GM04504 (cell line): ENCODE data around the gene TNRC6C.
A peak's percentile ranks its signal among the peaks of the same experiment; 100 is the strongest.

ENCODE experiments used
- DNase-seq: peaks from one replicate; pipeline ENCODE4 v3.0.0-alpha.2; 2012; ENCODE audit warnings: low read depth

The TNRC6C gene

DNA sequence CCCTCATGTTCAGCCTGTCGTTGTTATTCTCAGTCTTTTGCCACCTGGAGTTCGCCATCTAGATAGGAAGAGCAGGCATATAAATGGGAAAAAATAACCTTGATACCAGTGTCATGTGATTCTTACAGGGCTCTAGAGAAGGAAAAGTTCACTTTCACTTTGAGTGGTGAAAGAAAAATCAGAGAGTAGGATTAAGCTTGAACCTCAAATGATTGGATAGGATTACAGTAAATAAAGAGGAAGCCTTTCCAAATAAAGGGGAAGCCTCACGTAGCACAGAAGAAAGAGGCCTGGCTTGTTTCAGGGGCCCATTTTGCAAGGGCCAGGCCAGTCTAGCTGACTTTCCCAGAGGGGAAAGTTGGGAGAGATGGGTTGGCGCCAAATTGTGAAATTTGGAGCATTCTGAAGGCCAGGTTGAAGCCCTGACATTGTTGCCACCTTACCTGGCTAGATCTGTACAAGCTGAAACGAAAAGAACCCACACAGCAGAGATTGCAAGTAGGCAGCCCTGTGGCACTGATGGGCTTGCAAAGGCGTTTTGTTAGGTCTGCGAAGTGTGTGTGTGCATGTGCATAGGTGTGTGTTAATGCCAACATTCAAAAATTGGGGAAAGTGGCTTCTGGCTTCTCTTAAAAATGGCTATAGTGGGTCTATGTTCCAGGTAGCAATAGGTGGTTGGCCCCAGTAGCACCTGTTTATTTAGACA is 131.2 kb downstream of the TNRC6C start:
- DNase-seq = no peak

DNA sequence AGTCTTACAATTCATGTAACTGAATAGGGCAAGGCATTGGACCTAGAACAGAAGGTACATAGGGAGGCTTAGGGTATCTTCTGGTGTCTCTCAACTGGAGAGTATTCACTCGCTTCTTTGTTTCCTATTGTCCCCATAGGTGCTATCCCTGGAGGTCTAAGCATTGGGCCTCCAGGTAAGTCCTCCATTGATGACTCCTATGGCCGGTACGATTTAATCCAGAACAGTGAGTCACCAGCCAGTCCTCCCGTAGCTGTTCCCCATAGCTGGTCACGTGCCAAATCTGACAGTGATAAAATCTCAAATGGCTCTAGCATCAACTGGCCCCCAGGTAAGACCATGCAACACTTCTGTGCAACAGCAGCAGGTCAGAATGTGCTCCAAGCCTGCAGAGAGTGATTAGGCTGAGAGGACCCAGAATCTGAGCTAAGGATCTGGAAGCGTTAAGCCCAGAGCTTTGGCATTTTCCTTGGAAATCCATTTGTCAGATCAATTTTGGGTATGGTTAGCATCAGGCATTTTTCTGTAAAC is 134.4 kb downstream of the TNRC6C start:
- no peak for DNase-seq

DNA sequence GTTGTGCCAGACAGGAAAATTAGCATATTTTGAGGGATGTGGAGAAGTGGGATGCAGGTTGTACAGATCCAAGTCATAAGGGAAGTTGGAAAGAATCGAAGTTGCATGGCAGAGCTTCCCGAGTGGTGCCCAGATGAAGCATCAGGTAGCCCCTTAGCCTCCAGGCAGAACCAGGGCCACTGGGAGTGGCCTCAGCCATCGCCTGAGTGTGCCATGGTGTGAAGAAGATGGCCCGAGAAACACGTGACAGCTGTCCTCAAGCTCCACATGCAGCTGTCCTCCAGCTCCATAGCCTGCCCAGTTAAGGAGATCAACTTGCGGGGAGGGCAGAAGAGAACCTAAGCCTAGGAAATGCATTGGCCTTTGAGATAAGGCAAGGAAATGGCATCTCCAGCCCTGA is 136.5 kb downstream of the TNRC6C start:
- DNase-seq = no peak

DNA sequence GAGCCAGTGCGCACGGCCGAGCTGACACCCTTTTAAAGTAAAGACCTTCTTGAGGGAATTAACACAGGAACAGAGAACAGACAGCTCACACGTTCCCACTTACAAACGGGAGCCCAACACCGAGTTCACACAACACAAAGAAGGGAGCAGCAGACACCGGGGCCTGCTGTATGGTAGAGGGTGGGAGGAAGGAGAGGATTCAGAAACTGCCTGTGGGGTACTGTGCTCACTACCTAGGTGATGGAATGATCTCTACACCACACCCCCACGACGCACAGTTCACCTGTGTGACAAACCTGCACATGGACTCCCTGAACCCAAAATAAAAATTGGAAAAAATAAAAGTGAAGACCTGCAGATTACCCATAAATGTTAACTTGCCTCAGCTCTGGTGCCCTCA is 137.6 kb downstream of the TNRC6C start:
- no peak for DNase-seq

DNA sequence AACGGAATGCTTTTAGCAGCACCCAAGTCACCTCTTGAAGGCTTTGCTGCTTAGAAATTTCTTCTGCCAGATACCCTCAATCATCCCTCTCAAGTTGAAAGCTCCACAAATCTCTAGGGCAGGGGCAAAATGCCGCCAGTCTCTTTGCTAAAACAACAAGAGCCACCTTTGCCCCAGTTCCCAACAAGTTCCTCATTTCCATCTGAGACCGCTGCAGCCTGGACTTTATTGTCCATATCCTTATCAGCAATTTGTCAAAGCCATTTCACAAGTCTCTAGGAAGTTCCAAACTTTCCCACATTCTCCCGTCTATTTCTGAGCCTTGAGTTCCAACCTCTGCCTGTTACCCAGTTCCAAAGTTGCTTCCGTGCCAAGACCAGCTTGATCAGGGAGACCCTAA is 142.6 kb downstream of the TNRC6C start:
- no peak for DNase-seq

DNA sequence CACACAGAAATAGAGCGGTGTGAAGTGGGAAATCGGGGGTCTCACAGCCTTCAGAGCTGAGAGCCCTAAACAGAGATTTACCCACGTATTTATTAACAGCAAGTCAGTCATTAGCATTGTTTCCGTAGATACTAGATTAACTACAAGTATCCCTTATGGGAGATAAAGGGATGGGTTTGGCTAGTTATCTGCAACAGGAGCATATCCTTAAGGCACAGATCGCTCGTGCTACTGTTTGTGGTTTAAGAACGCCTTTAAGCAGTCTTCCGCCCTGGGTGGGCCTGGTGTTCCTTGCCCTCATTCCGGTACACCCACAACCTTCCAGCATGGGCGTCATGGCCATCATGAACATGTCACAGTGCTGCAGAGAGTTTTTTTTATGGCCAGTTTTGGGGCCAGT is 143.0 kb downstream of the TNRC6C start:
- DNase-seq = no peak

DNA sequence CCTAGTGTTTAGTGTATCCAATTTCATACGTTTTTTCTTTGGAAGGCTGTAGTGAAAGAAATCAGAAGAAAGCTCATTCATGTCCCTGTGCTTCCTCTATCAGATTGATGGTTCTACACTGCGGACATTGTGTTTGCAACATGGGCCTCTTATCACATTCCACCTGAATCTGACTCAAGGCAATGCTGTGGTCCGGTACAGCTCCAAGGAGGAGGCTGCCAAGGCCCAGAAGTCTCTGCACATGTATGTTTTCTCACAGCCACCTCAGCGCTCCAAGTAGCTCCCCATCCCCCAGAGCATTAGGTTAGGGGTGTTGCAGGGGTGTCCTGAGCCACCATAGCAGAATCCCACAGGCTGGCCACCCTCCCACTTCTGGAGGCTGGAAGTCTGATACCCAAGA is 144.8 kb downstream of the TNRC6C start:
- no peak for DNase-seq

DNA sequence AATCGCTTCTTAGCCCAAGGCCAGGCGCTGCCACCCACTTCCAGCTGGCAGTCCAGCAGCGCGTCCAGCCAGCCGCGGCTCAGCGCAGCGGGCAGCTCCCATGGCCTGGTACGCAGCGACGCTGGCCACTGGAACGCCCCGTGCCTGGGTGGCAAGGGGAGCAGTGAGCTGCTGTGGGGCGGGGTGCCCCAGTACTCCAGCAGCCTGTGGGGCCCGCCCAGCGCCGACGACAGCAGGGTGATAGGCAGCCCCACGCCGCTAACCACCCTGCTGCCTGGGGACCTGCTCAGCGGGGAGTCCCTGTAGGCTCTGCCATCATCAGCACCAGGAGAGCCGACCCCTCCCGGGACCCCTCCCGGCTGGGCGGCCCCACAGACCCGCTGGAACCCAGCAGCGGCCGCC is 146.0 kb downstream of the TNRC6C start:
- DNase-seq = no peak

DNA sequence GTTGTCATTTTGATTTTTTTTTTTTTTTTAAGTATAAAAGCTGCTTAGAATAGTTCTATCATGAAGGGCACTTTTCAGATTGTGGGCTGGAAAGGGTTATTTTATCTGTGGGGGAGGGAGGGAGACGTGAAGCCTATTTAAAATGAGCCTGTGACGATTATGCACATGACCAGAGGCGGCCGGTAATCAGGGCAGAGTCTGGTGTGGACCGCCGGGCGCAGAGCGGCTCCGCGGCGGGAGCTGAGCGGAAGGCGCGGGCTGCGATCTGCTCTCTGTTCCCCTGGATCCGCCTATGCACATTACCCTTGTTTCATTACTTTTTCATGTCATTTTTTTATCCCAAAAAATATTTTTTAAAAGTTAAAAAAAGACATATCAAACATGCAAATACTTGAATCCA is 146.6 kb downstream of the TNRC6C start:
- DNase-seq = no peak

DNA sequence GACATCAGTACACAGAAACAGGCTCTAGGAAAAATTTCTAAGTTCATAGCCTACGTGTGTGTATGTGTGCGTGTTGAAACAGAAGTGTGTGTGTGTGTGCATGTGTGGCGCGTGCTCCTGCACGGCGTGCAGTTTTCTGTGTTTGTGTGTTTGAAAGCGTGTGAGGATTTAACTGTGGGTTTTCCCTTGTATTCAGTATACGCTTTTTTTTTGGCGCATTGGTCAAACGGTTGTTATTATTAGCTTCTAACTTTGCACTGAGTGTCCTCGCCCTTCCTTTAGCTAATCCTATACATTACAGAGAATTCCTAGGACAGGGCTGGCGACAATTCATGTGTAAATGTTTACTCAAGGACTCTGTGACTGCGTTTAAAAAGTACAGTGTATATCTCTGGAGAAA is 147.0 kb downstream of the TNRC6C start:
- no peak for DNase-seq

DNA sequence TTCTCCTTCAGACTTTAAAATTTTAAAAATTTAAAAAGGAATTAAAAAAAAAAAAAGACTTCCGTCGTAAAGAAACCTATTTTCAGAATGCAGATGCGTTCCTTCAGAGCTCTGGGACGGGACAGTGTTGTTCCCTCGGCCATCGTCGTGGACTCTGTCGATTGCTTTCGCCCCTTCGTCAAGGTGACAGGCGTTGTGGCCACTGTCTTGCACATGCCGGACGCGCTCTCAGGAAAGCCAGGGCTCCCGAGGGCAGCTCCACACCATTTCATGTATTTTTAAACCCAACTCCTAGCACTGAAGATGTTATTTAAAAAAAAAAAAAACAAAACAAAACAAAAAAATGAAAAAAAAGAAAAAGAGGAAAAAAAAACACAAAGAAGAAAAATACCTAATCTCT is 147.7 kb downstream of the TNRC6C start:
- DNase-seq = no peak

DNA sequence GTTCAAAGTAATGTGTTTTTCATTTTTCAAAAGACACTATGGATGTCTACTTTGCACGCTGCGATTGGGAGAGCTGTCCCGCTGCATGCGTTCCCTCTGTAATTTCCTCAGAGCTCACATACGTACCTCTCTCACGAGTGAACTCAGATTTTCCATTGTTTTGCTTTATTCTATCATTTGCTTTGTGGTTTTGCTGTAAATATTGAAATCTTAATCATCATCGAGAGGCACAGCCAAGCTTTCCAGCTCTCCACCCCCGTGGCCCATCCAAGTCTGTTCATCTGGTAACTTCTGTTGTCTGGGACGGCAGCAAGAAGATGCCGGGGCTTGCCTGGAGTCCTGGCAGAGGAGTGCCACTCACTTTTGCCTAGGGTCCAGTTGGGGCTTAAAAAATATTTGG is 149.0 kb downstream of the TNRC6C start:
- no peak for DNase-seq

DNA sequence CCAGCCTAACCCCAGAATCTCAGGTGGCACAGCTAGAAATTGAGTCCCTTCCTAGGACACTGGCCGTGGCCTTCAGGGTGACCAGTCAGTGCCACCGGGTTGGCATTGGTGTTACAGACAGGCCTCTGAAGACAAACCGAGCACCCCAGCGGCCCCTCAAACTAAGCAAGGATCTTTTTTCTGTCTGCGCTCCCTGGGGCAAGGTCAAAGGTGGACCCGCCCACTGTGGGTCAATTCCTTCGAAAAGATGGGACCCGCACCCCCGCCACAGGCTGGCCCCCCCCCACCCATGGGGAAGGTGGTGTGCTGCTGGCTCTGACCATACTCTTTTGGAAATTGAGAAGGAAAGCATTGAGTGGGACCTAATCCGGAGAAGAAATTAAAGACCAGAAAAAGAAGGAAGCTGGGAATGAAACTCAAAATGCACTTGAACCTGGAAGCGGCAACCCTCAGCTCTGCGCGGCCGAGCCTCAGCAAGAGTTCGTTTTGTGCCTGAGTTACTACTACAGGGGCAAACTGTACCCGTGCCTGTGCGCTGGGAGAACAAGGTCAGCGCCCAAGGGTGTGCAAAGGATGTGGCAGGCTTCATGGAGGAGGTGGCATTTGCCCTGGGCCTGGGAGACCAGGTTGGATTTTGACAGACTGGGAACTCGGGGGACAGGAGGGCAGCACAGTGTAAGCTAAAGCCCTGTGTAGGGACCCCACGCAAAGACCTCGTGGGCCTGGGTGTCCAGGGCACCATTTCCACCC is 149.6 kb downstream of the TNRC6C start:
- no peak for DNase-seq

DNA sequence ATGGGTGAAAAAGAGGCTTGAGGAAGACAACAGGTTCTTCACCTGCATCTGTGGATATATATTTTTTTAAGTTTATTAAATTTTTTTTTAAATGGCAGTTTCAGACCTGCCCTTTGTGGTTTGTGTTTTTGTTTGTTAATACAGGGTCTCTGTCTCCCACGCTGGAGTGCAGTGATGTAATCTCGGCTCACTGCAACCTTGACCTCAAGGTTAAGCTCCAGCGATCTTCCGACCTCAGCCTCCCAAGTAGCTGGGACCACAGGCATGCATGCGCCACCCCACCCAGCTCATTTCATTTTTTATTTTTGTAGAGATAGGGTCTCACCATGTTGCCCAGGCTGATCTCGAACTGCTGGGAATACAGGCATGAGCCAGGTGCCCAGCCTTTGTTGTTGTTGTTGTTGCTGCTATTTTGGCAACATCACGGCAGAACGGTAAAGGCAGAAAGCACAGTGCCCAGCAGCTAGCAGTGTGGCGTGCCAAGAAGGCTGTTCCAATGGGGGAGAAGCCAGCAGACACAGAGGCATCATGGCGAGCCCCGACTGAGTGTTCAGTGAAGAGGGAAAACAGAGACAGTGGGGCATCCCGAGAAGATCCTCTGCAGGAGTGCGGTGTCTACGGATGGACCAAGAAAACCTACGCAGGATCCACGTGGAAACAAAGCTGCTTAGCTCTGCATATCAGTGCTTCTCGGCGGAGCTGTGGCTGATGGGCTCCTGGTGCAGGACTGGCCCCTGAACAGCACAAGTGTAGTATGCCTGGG is 150.4 kb downstream of the TNRC6C start:
- no peak for DNase-seq

DNA sequence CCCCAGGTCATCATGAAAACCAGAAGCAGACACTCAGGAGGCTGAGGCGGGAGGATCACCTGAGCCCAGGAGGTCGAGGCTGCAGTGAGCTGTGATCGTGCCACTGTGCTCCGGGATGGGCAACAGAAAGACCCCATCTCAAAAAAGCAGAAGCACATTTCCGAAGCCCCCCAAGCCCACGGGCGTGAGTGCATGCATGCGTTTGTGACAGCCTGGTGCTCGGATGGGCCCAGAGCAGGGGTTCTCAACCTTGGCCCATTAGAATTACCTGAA is 150.9 kb downstream of the TNRC6C start:
- no peak for DNase-seq

DNA sequence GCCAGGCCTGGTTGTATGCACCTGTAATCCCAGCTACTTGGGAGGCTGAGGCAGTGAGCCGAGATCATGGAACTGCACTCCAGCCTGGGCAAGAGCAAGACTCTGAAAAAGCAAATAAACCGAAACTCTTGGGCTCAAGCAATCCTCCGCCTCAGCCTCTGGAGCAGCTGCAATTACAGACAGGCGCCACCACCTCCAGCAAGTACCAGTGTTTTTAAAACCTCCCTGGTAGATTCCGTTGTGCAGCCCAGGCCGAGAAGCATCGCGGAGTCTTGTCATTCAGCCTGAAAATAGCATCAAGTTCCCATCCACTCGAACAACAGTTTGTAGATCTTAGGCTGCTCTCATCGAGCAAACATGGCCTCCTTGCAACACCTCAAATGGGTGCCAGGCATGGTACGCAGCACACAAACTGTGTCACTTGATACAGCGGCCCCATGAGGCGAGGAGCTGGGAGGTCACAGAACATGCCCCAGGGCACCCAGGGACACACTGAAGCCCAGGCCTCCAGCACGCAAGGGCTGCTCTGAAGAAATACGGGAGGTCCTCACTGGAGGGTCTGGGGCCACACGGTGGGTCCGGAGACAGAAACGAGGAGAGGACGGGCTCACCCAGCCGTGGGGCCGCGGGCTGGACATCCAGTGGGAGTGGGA is 152.0 kb downstream of the TNRC6C start:
- DNase-seq = no peak

DNA sequence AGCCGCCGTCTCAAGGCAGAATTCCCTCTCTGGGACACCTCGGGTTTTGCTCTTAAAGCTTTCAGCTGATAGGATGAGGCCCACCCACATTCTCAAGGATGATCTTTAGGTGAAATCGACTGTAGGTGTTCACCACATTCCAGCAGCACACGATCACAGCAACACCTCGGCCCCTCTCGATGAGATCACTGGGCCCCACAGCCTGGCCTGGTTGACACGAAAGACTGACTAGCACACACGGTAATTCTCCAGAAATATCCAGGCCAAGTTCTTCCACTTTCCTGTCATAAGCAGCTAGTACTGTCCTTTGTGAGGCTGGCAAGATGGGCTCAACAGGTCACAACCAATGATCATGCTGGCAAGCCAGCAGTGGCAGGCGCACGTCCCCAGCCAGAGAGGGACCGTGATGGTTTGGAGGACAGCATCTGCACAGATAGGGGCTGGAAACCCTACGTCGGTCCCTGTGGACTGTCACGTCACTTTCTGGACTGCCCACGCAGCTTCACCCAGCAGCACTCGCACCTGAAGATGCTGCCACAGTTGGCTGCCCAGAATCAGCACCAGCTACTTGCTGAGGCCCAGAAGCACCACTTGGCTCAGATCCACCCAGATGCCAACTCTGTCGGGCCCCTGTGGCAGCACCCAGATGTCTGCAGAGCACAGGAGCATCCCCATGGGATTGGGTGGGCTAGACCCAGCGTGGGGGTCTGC is 152.7 kb downstream of the TNRC6C start:
- no peak for DNase-seq

DNA sequence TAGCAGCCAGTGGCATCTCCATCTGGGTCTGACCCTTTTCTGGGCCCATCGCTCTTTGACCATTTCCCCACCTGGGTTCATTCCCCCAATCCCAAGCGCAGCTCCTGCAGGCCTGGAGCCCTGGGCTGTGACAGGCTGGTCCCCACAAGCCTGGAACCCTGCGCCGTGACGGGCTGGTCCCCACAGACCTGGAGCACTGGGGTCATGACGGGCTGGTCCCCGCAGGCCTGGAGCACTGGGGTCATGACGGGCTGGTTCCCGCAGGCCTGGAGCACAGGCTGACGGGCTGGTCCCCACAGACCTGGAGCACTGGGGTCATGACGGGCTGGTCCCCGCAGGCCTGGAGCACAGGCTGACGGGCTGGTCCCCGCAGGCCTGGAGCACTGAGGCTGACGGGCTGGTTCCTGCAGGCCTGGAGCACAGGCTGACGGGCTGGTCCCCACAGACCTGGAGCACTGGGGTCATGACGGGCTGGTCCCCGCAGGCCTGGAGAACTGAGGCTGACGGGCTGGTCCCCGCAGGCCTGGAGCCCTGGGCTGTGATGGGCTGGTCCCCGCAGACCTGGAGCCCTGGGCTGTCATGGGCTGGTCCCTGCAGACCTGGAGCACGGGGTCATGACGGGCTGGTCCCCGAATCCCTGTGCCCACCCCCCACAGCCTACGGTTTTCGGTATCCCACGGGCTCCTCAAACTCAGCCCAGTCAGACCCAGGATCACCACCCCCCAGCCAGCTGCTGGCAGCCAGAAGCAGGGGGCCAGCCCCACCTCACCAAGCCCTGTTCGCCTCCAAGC is 153.4 kb downstream of the TNRC6C start:
- DNase-seq = no peak

DNA sequence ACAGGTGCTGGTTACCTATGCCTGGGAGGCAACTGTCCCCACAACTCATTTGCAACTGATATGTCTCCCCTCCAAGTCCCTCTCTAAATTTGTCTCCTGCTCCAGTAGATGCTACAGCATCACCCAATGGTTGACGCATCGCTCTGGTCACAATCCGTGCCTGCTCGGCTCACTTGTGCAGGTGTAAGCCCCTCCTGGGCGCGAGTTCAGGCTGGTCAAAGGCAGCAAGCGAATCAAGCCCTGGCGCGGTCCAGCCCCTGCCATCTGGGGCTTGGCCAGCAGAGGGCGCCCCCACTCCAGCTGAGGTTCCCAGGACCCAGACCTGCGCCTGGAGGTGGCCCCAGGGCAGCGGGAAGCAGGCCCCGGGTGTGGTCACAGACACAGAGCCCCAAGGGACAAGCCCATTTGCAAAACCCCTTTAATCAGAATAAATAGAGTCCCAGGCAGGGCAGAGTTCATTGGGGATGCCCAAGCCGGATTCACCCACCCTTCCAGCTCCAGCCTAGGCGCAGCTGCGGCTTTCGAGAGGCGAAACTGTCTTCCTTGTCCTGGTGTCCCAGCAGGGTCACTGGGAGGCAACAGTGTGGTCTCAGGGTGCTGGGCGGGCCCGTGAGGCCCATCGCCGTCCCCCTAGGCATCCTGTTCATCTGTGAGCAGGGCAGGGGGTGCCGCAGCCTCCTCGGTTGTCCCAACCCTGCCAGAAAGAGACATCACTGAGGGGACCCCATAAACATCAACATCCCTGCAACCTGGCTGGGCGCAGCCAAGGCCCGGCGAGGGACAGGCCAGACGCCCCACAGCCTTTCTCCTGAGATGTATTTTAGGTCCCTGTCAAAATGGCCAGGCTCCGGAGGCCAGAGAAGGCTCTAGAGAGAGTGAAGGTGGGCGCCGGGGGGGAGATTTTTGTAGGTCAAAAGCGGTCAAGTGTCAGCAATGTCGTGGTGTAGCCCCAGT is 154.3 kb downstream of the TNRC6C start:
- DNase-seq = peak; percentile 15
